CD14-positive monocyte (primary cell): ENCODE results near the gene SLC6A7. TPM values are rescaled to one million over a fixed set of nuclear protein-coding genes. Genes with fewer than 3 reads are reported as not detected.

Source experiments
- DNase-seq, 3 donors: peaks; one replicate each; pipeline ENCODE4 v3.0.0-alpha.2; 2011 to 2022
- H2AFZ ChIP-seq: 2 replicates; pipeline ENCODE4 v1.6.0; 2012; ENCODE audit warnings: mild to moderate bottlenecking, low read depth, low read length, inconsistent platforms; ENCODE audit not compliant: insufficient read depth, poor library complexity, severe bottlenecking
- H3K27ac ChIP-seq, 2 donors: 1 replicate in 1 of 2; 2 replicates in 1 of 2; pipeline ENCODE4 v1.5.1; 2012 to 2013; ENCODE audit warnings: low read length in 2 of 2, control low read depth in 1 of 2, inconsistent platforms in 1 of 2, low read depth in 1 of 2, mild to moderate bottlenecking in 1 of 2
- H3K27me3 ChIP-seq, 2 donors: one replicate each; pipeline versions ENCODE4 v1.6.0 to v1.6.1; 2011 to 2013; ENCODE audit warnings: low read length in 2 of 2; ENCODE audit not compliant: control insufficient read depth in 2 of 2, insufficient read depth in 2 of 2
- H3K36me3 ChIP-seq, 2 donors: replicated peaks in 1 of 2; 1 replicate in 1 of 2; 2 replicates in 1 of 2; pipeline versions ENCODE4 v1.5.1 to v1.6.1; 2012 to 2013; ENCODE audit warnings: low read length in 2 of 2, control low read depth in 1 of 2, inconsistent platforms in 1 of 2, mild to moderate bottlenecking in 1 of 2; ENCODE audit not compliant: insufficient read depth in 2 of 2, control insufficient read depth in 1 of 2
- H3K4me1 ChIP-seq, 2 donors: 1 replicate in 1 of 2; 2 replicates in 1 of 2; pipeline versions ENCODE4 v1.5.1 to v1.6.1; 2012 to 2013; ENCODE audit warnings: low read length in 2 of 2, control low read depth in 1 of 2, inconsistent platforms in 1 of 2, mild to moderate bottlenecking in 1 of 2, moderate library complexity in 1 of 2; ENCODE audit not compliant: insufficient read depth in 2 of 2, control insufficient read depth in 1 of 2
- H3K4me2 ChIP-seq: replicated peaks from 2 replicates; pipeline ENCODE3; 2012; ENCODE audit warnings: low read length, moderate library complexity, mild to moderate bottlenecking; ENCODE audit not compliant: poor library complexity, severe bottlenecking; ENCODE audit errors: extremely low read depth
- H3K4me3 ChIP-seq, 3 experiments: fragments of 200-600 bp in 1 of 3; sonication (generic) in 1 of 3; replicated peaks in 1 of 3; 1 replicate in 2 of 3; 2 replicates in 1 of 3; pipeline ENCODE4 v1.5.1; 2011 to 2013; ENCODE audit warnings: low read length in 3 of 3, mild to moderate bottlenecking in 3 of 3, control low read depth in 2 of 3, low read depth in 2 of 3, inconsistent platforms in 1 of 3, moderate library complexity in 1 of 3
- H3K79me2 ChIP-seq: 2 replicates; pipeline ENCODE4 v1.6.0; 2012; ENCODE audit warnings: mild to moderate bottlenecking, control low read depth, inconsistent platforms, low read length, moderate library complexity; ENCODE audit not compliant: insufficient read depth
- H3K9ac ChIP-seq: 2 replicates; pipeline ENCODE4 v1.6.0; 2017; ENCODE audit warnings: low read length, mild to moderate bottlenecking; ENCODE audit not compliant: insufficient read depth, poor library complexity, severe bottlenecking
- H3K9me3 ChIP-seq, 2 donors: replicated peaks in 1 of 2; 1 replicate in 1 of 2; 2 replicates in 1 of 2; pipeline versions ENCODE4 v1.5.1 to v1.6.1; 2012 to 2013; ENCODE audit warnings: low read length in 2 of 2, control low read depth in 1 of 2; ENCODE audit not compliant: control insufficient read depth in 1 of 2, insufficient read depth in 1 of 2
- H4K20me1 ChIP-seq: 2 replicates; pipeline ENCODE4 v1.6.0; 2012; ENCODE audit warnings: mild to moderate bottlenecking, low read length, control low read depth, moderate library complexity; ENCODE audit not compliant: insufficient read depth
- H3K27ac Mint-ChIP-seq, 7 donors: one replicate each; pipeline ENCODE4 v1.8.0; 2020; ENCODE audit warnings: mild to moderate bottlenecking in 7 of 7, mixed read lengths in 7 of 7, moderate library complexity in 6 of 7, inconsistent platforms in 2 of 7
- H3K27me3 Mint-ChIP-seq, 3 donors: one replicate each; pipeline ENCODE4 v1.8.0; 2021 to 2022; ENCODE audit warnings: low read depth in 3 of 3, mild to moderate bottlenecking in 3 of 3, mixed read lengths in 3 of 3, moderate library complexity in 3 of 3, inconsistent platforms in 1 of 3
- H3K36me3 Mint-ChIP-seq, 2 donors: one replicate each; pipeline ENCODE4 v1.8.0; 2020; ENCODE audit warnings: mixed read lengths in 2 of 2, inconsistent platforms in 1 of 2, mild to moderate bottlenecking in 1 of 2
- H3K4me1 Mint-ChIP-seq: one replicate; pipeline ENCODE4 v1.8.0; 2020; ENCODE audit warnings: mild to moderate bottlenecking, mixed read lengths
- H3K4me3 Mint-ChIP-seq, 2 donors: one replicate each; pipeline ENCODE4 v1.8.0; 2020; ENCODE audit warnings: mild to moderate bottlenecking in 2 of 2, mixed read lengths in 2 of 2, moderate library complexity in 1 of 2
- H3K9me3 Mint-ChIP-seq, 7 donors: one replicate each; pipeline ENCODE4 v1.8.0; 2020 to 2022; ENCODE audit warnings: mixed read lengths in 7 of 7, mild to moderate bottlenecking in 6 of 7, moderate library complexity in 6 of 7, inconsistent platforms in 2 of 7
- CTCF ChIP-seq: fragments of 200-600 bp; IDR thresholded peaks from one replicate; pipeline ENCODE4 v1.8.0; 2022; ENCODE audit warnings: antibody characterized with exemption, mild to moderate bottlenecking
- WGBS: methylation state at CpG from one replicate; pipeline ENCODE4 v1.1.5; 2013; ENCODE audit warnings: missing lambda C conversion rate; ENCODE audit not compliant: insufficient coverage; 5-methylcytosine and 5-hydroxymethylcytosine counted together
- intact Hi-C, 2 donors: fragments of 100-400 bp; cut with micrococcal nuclease; formaldehyde crosslinking; loops; one replicate each; pipeline versions ENCODE4 v1.15.0 to v1.15.1; 2023
- polyA plus RNA-seq, 3 donors: library from polyadenylated mRNA; depleted of rRNA in 1 of 3; unstranded in 2 of 3; stranded (reverse) in 1 of 3; fragments of 300-500 nt in 2 of 3; fragments of >200 nt in 1 of 3; fragmentation: Illumina TruSeq in 2 of 3; gene quantifications; 1 replicate in 2 of 3; 2 replicates in 1 of 3; pipeline ENCODE4 v1.2.3, GENCODE V29; 2012 to 2021

SLC6A7 gene
- polyA plus RNA-seq, 3 donors = 0.07 TPM; not detected in 2

- Histone ChIP-seq H3K4me1 (peaks cover 41 to 42% of the 10 kb centered on the region in 2 donors), H3K27ac (no peak overlapping the region), H4K20me1 (no peaks in the 10 kb centered on the region), H3K9ac (no peak overlapping the region), H3K79me2 (no peaks in the 10 kb centered on the region), H3K4me3 (no peak overlapping the region), H3K36me3 (no peaks in the 10 kb centered on the region), H3K27me3 (no peaks in the 10 kb centered on the region), H3K9me3 (no peaks in the 10 kb centered on the region), H3K4me2 (no peak overlapping the region), H2AFZ (no peak overlapping the region)
- no peak for DNase-seq
- Mint-ChIP-seq H3K36me3 (peaks cover 2 to 3% of the 10 kb centered on the region in 2 donors), H3K4me1 (peaks cover 40% of the 10 kb centered on the region), H3K9me3 (no peaks in the 10 kb centered on the region), H3K27ac (peak overlapping the region in 1 of 7 donors; percentile 39), H3K4me3 (no peak overlapping the region), H3K27me3 (peaks cover 1 to 8% (median 2%) of the 10 kb centered on the region in 3 donors)
- no peak for TF ChIP-seq CTCF
- intact Hi-C loops = no loop called here
- WGBS = no CpG with 5 or more reads among the region's 5 CpGs
These were observed 43.6 kb upstream of the SLC6A7 start for GRCh38 chr5:150146235-150146634.

GRCh38 chr5:150146862-150147601, 42.8 kb upstream of the SLC6A7 start:
- Histone ChIP-seq H2AFZ (no peak overlapping the region), H3K9ac (no peak overlapping the region), H3K27me3 (no peaks in the 10 kb centered on the region), H3K9me3 (no peaks in the 10 kb centered on the region), H3K27ac (no peak overlapping the region), H4K20me1 (no peaks in the 10 kb centered on the region), H3K36me3 (no peaks in the 10 kb centered on the region), H3K79me2 (no peaks in the 10 kb centered on the region), H3K4me2 (no peak overlapping the region), H3K4me1 (peaks cover 40 to 42% of the 10 kb centered on the region in 2 donors), H3K4me3 (no peak overlapping the region)
- Mint-ChIP-seq H3K4me1 (peaks cover 34% of the 10 kb centered on the region), H3K9me3 (no peaks in the 10 kb centered on the region), H3K36me3 (peaks cover 0 to 2% of the 10 kb centered on the region in 2 donors), H3K4me3 (no peak overlapping the region), H3K27me3 (peaks cover 1 to 9% (median 2%) of the 10 kb centered on the region in 3 donors), H3K27ac (peak overlapping the region in 1 of 7 donors; percentile 45)
- TF ChIP-seq CTCF = no peak
- DNase-seq = no peak
- 96% methylated on average over 9 of the region's 14 CpGs for WGBS
- intact Hi-C loops = no loop called here
